ENCODE measurements around the gene RAD51B. TPM values are rescaled to one million over a fixed set of nuclear protein-coding genes. Genes with fewer than 3 reads are reported as not detected.

The RAD51B gene
- total and polyA plus RNA-seq, 2 of the 13 experiments (the other 11 are each of a cell fraction or from before 2014, with no cell fraction given), result 7.0 to 9.5 TPM

DNA sequence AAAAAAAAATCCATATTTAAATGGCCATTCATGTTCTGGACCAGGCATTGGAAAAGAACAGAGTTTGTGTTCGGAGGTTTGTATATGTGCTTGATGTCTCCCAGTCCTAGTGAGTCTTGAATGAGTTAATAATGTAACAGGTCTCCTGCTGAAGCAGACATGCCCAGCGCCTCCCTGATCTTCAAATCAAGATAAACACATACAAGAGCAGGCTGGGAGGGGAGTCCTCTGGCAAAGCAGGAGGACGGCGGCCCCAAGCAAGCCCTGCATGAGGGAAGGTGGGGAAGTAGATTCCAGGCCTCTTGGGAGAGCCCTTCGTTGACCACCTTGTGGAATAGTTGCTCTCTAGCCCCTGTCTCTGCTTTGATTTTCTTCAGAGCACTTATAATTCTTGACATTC, 817.0 kb downstream of the RAD51B start (continued):
- TF ChIP-seq RERE (CRISPR knock-in tag; IDR thresholded peaks at IDR 0.05; ENCODE audit: low read depth) (no peak), ZNF75D (CRISPR knock-in tag; IDR thresholded peaks at IDR 0.05; ENCODE audit: borderline replicate concordance) (no peak)

- H3K27me3 ChIP-seq (ENCODE audit: control insufficient read depth in 1 of 2, insufficient read depth in 2 of 2, low read length in 2 of 2), result no peaks in the 10 kb centered on the region
- no peaks in the 10 kb centered on the region for H3K36me3 ChIP-seq (replicated peaks in 1 of 2; ENCODE audit: control insufficient read depth in 1 of 2, insufficient read depth in 2 of 2, low read length in 2 of 2)
- no TSS peak for BruUV-seq (replicated peaks)
- intact Hi-C loops (cut with micrococcal nuclease; ENCODE audit: unreplicated experiment), result no loop called here
- no peak overlapping the region for H2AFZ ChIP-seq (ENCODE audit: low read length)
- no peak overlapping the region for H3K9ac ChIP-seq (ENCODE audit: insufficient read depth, low read depth, low read length)
- no peaks in the 10 kb centered on the region for H3K79me2 ChIP-seq (ENCODE audit: insufficient read depth, low read length)
- ATAC-seq (no peak), FAIRE-seq (no peak), DNase-seq (ENCODE audit: low spot score) (no peak)
- no peaks in the 10 kb centered on the region for H4K20me1 ChIP-seq (ENCODE audit: insufficient read depth, low read length)
- H3K4me1 ChIP-seq (ENCODE audit: insufficient read depth, low read length), result peaks cover 55% of the 10 kb centered on the region
- peaks cover 15% of the 10 kb centered on the region for H3K9me3 ChIP-seq (ENCODE audit: low read length)
- ChIA-PET CTCF (ENCODE audit: low intra/inter-chr PET ratio, low total read pairs) (no interaction called here), POLR2A (interaction anchor here (1.1 to 1.5 kb wide), 3 partner anchors 19 to 156 kb away, joined by 3 to 4 read pairs (median 3); partner anchors contain the start of gene ZFP36L1)
- no peak overlapping the region; a peak in 1 of 6 replicates for H3K4me3 ChIP-seq (replicated peaks in 1 of 3; ENCODE audit: insufficient read depth in 1 of 3, low read depth in 2 of 3, low read length in 3 of 3)
- peak overlapping the region; percentile 48; the same call in 1 of the 2 replicates for H3K4me2 ChIP-seq (ENCODE audit: low read depth, low read length)
- in situ Hi-C loops (cut with HindIII; ENCODE audit: extremely low pct_ligation_motif_present, low pct_unique_long_range_greater_than_20kb), result no loop called here
- no peak overlapping the region for H3K27ac ChIP-seq (ENCODE audit: extremely low read length, insufficient read depth, low read length)
- 69% methylated on average over 11 of the region's 13 CpGs for WGBS (ENCODE audit: low lambda C conversion rate)
- TF ChIP-seq MLXIP (CRISPR knock-in tag; IDR thresholded peaks at IDR 0.05; ENCODE audit: borderline replicate concordance) (no peak), ZFAT (CRISPR knock-in tag; conservative IDR thresholded peaks at IDR 0.05) (no peak), ZNF3 (CRISPR knock-in tag; IDR thresholded peaks at IDR 0.05) (peak; percentile 45; the same call in 1 of the 2 replicates), MIER2 (CRISPR knock-in tag; IDR thresholded peaks at IDR 0.05) (no peak), BHLHE40 (IDR thresholded peaks at IDR 0.05; ENCODE audit: low read length) (no peak), THAP7 (CRISPR knock-in tag; IDR thresholded peaks at IDR 0.05) (no peak), KDM6A (CRISPR knock-in tag; IDR thresholded peaks at IDR 0.05; ENCODE audit: low read depth) (no peak), ZNF121 (CRISPR knock-in tag; IDR thresholded peaks at IDR 0.05) (peak; percentile 91), ZNF446 (CRISPR knock-in tag; IDR thresholded peaks at IDR 0.05) (no peak)
- TF ChIP-seq, protein P1, sequence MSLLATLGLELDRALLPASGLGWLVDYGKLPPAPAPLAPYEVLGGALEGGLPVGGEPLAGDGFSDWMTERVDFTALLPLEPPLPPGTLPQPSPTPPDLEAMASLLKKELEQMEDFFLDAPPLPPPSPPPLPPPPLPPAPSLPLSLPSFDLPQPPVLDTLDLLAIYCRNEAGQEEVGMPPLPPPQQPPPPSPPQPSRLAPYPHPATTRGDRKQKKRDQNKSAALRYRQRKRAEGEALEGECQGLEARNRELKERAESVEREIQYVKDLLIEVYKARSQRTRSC (CRISPR knock-in tag; IDR thresholded peaks at IDR 0.05; ENCODE audit: low read depth), result no peak
Measured at GRCh38 chr14:68637106-68638021, 817.8 kb downstream of the RAD51B start.

Measured in HepG2 (cell line).